ENCODE results near the gene HEG1. TPM values are rescaled to one million over a fixed set of nuclear protein-coding genes. Genes with fewer than 3 reads are reported as not detected.

Gene HEG1
- total RNA-seq, 1 experiment from 2014 or later: 57.9 TPM

DNA sequence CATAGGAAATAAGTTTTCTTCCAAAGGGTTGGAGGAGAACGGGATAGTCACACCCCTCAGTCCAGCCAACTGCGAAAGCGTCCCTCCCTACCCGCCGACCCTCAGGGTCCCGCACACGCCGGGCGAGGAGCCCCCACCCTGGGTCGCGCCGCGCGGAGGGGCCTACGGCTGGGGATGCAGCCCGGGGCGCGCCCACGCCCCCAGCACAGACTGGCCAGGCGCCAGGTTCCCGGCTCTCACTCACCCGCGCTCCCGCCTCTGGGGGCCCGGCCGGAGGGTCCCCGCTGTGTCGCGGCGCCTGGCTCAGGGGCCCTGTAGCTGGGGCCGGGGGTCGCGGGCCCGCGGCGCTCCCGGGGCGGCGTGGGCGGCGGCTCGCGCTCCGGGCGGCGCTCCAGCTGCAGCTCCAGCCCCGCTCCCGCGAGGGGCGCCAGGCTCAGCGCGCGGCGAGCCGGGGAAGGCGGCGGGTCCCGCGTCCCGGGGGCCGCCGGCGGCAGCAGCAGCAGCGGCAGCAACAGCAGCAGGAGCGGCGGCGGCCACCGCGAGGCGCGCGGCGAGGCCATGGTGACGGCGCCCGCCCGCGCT is 375 bp downstream of the HEG1 start:
- peak overlapping the region; percentile 92 for H3K9ac ChIP-seq (ENCODE audit: low read length)
- H3K27me3 ChIP-seq (ENCODE audit: low read length): no peaks in the 10 kb centered on the region
- H4K20me1 ChIP-seq (ENCODE audit: insufficient read depth, low read depth, low read length): peaks cover 8% of the 10 kb centered on the region; the same call in 1 of the 2 replicates
- peaks cover 50% of the 10 kb centered on the region for H3K79me2 ChIP-seq (ENCODE audit: low read length)
- peak overlapping the region; percentile 64 for H3K4me2 ChIP-seq (ENCODE audit: low read depth, low read length, poor library complexity, severe bottlenecking)
- DNase-seq: peak; percentile 66
- peak overlapping the region; percentile 88 for H3K27ac ChIP-seq (ENCODE audit: low read length)
- peak overlapping the region; percentile 83 for H3K4me3 ChIP-seq (ENCODE audit: low read length)
- peaks cover 17% of the 10 kb centered on the region; the same call in 1 of the 2 replicates for H3K36me3 ChIP-seq (ENCODE audit: insufficient read depth, low read length)
- H3K9me2 ChIP-seq (replicated peaks; ENCODE audit: insufficient read depth, low read length): no peaks in the 10 kb centered on the region
- no peaks in the 10 kb centered on the region for H3K9me3 ChIP-seq (ENCODE audit: low read length)
- peaks cover 61% of the 10 kb centered on the region for H3K4me1 ChIP-seq (ENCODE audit: low read length)
- H2AFZ ChIP-seq (ENCODE audit: low read length): no peak overlapping the region

DNA sequence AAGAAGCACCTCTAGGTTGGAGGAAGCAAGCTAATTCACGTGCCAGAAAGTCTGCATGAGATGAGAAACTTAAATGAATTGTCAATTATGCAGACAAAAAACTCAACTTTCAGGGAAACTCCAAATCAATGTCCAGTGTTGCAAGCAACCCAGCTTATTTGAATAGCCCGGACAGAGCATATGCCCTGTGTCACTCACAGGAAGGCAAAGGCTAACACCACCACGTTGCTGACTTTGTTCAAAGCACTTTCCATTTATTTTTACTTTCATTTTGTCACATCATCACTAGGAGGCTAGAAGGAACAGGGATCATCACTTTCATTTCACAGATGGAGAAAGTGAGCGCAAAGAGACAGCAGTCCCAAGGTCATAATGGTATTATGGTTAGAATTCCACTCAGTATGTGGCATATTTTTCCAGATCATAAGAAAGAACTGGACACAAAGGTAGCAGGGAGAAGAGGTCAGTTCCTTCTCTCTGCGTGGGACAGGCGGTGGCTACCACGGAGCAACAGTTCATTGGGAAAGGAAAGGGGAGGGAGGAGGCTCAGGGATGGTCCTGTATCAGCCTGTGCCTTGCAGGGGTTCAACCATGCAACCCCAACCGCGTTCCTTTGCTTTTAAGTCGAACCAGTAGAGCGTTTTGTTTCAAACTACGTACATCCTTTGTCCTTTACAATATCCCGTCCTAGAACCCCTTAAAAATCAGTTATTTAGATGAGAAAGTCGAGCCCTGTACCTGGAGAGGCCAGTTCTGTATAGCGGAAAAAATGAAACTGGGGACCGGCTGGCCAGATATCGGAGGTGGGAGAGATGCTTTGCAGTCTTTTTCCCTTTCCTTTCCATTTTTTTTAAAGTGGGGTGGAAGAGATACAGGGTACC is 1.1 kb downstream of the HEG1 start:
- Histone ChIP-seq H3K27me3 (ENCODE audit: low read length) (no peaks in the 10 kb centered on the region), H3K9ac (ENCODE audit: low read length) (peak overlapping the region; percentile 92), H3K9me3 (ENCODE audit: low read length) (no peaks in the 10 kb centered on the region), H3K9me2 (replicated peaks; ENCODE audit: insufficient read depth, low read length) (no peaks in the 10 kb centered on the region), H3K27ac (ENCODE audit: low read length) (peak overlapping the region; percentile 88), H3K4me1 (ENCODE audit: low read length) (peaks cover 59% of the 10 kb centered on the region), H3K36me3 (ENCODE audit: insufficient read depth, low read length) (peaks cover 20% of the 10 kb centered on the region; the same call in 1 of the 2 replicates), H3K79me2 (ENCODE audit: low read length) (peaks cover 57% of the 10 kb centered on the region), H3K4me3 (ENCODE audit: low read length) (peak overlapping the region; percentile 83), H3K4me2 (ENCODE audit: low read depth, low read length, poor library complexity, severe bottlenecking) (peak overlapping the region; percentile 64), H4K20me1 (ENCODE audit: insufficient read depth, low read depth, low read length) (peaks cover 8% of the 10 kb centered on the region; the same call in 1 of the 2 replicates), H2AFZ (ENCODE audit: low read length) (no peak overlapping the region)
- peak; percentile 71 for DNase-seq

DNA sequence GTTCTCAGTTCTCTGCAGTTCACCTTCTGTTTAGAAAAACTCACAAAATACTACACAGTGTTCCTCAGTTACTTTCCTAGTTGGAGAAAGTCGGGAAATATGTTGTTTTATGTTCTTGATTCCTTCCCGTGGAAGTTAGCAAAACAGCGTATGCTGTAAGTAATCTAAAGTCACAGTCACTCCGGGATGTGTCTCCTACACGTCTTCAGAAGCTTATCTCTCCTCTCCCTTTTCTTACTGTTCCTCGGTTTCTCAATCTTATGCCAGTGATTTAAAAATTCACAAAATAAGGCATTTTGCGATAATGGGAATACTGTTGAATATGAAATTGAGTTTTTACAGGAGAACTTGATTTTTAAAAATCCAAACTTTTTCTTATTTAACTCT is 1.7 kb downstream of the HEG1 start:
- peaks cover 23% of the 10 kb centered on the region; the same call in 1 of the 2 replicates for H3K36me3 ChIP-seq (ENCODE audit: insufficient read depth, low read length)
- no peaks in the 10 kb centered on the region for H3K9me2 ChIP-seq (replicated peaks; ENCODE audit: insufficient read depth, low read length)
- H2AFZ ChIP-seq (ENCODE audit: low read length): no peak overlapping the region
- H3K4me3 ChIP-seq (ENCODE audit: low read length): peak overlapping the region; percentile 83
- H3K27me3 ChIP-seq (ENCODE audit: low read length): no peaks in the 10 kb centered on the region
- peak overlapping the region; percentile 88 for H3K27ac ChIP-seq (ENCODE audit: low read length)
- peaks cover 60% of the 10 kb centered on the region for H3K4me1 ChIP-seq (ENCODE audit: low read length)
- peaks cover 64% of the 10 kb centered on the region for H3K79me2 ChIP-seq (ENCODE audit: low read length)
- no peaks in the 10 kb centered on the region for H3K9me3 ChIP-seq (ENCODE audit: low read length)
- DNase-seq: no peak
- peak overlapping the region; percentile 64 for H3K4me2 ChIP-seq (ENCODE audit: low read depth, low read length, poor library complexity, severe bottlenecking)
- H4K20me1 ChIP-seq (ENCODE audit: insufficient read depth, low read depth, low read length): peaks cover 12% of the 10 kb centered on the region; the same call in 1 of the 2 replicates
- peak overlapping the region; percentile 92 for H3K9ac ChIP-seq (ENCODE audit: low read length)

DNA sequence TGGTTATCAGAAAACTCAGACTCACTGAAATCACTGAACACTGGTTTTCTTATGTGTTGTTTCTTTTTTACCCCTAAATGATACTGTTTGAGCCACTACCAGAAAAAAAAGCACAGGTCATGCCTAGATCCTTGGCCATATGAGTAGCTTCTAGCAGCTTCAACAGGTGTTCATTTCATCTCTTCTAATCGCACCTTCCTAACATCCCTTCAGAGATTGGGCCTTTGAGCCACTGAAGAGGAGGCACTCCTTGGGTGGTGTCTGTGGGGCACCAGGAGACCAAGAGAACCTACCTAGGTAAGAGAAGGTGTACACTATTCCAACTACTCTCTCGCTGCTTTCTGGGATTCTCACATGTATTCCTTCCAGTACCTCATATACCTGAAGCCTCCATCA is 2.5 kb downstream of the HEG1 start:
- peaks cover 13% of the 10 kb centered on the region; the same call in 1 of the 2 replicates for H4K20me1 ChIP-seq (ENCODE audit: insufficient read depth, low read depth, low read length)
- H3K27me3 ChIP-seq (ENCODE audit: low read length): no peaks in the 10 kb centered on the region
- H3K9me2 ChIP-seq (replicated peaks; ENCODE audit: insufficient read depth, low read length): no peaks in the 10 kb centered on the region
- H3K79me2 ChIP-seq (ENCODE audit: low read length): peaks cover 71% of the 10 kb centered on the region
- DNase-seq: no peak
- H2AFZ ChIP-seq (ENCODE audit: low read length): no peak overlapping the region
- H3K9ac ChIP-seq (ENCODE audit: low read length): peak overlapping the region; percentile 92
- H3K9me3 ChIP-seq (ENCODE audit: low read length): no peaks in the 10 kb centered on the region
- H3K4me3 ChIP-seq (ENCODE audit: low read length): peak overlapping the region; percentile 83
- peaks cover 23% of the 10 kb centered on the region; the same call in 1 of the 2 replicates for H3K36me3 ChIP-seq (ENCODE audit: insufficient read depth, low read length)
- peaks cover 68% of the 10 kb centered on the region for H3K4me1 ChIP-seq (ENCODE audit: low read length)
- H3K27ac ChIP-seq (ENCODE audit: low read length): peak overlapping the region; percentile 88
- peak overlapping the region; percentile 64 for H3K4me2 ChIP-seq (ENCODE audit: low read depth, low read length, poor library complexity, severe bottlenecking)

DNA sequence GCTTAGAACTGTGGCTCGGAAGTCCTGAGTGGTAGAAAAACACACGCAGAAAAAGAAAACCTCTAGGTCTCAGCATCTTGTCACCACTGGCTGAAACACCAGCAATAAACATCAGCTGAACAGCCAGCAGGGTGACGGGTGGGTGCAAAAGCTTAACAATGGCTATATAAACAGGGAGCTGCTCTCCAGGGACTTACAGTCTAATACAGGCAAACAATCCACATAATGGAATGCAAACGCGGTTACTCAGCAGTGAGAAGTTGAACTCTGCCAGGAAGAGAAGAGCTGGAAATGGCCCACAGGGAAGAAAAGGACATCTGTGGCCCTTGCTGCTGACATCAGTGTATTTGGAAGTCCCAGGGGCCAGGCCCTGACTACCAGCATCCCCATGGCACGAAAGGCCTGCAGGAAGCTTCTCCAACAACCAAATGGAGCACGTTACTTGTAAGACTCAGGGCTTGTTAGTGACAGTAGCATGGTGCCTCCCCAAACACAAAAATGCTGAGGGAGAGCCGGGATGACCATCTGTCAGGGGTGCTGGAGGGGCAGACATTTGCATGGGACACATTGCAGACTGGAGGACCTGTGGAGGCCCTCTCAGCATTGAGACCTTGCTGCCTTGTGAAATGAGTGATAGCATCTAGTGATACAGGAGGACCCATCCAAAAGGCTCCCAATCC is 3.0 kb downstream of the HEG1 start:
- H4K20me1 ChIP-seq (ENCODE audit: insufficient read depth, low read depth, low read length): peaks cover 13% of the 10 kb centered on the region; the same call in 1 of the 2 replicates
- no peaks in the 10 kb centered on the region for H3K27me3 ChIP-seq (ENCODE audit: low read length)
- DNase-seq: no peak
- peaks cover 73% of the 10 kb centered on the region for H3K4me1 ChIP-seq (ENCODE audit: low read length)
- peak overlapping the region; percentile 88 for H3K27ac ChIP-seq (ENCODE audit: low read length)
- no peaks in the 10 kb centered on the region for H3K9me3 ChIP-seq (ENCODE audit: low read length)
- H2AFZ ChIP-seq (ENCODE audit: low read length): no peak overlapping the region
- H3K36me3 ChIP-seq (ENCODE audit: insufficient read depth, low read length): peaks cover 28% of the 10 kb centered on the region; the same call in 1 of the 2 replicates
- peaks cover 76% of the 10 kb centered on the region for H3K79me2 ChIP-seq (ENCODE audit: low read length)
- peak overlapping the region; percentile 64 for H3K4me2 ChIP-seq (ENCODE audit: low read depth, low read length, poor library complexity, severe bottlenecking)
- H3K9ac ChIP-seq (ENCODE audit: low read length): peak overlapping the region; percentile 92
- peak overlapping the region; percentile 83 for H3K4me3 ChIP-seq (ENCODE audit: low read length)
- no peaks in the 10 kb centered on the region for H3K9me2 ChIP-seq (replicated peaks; ENCODE audit: insufficient read depth, low read length)

DNA sequence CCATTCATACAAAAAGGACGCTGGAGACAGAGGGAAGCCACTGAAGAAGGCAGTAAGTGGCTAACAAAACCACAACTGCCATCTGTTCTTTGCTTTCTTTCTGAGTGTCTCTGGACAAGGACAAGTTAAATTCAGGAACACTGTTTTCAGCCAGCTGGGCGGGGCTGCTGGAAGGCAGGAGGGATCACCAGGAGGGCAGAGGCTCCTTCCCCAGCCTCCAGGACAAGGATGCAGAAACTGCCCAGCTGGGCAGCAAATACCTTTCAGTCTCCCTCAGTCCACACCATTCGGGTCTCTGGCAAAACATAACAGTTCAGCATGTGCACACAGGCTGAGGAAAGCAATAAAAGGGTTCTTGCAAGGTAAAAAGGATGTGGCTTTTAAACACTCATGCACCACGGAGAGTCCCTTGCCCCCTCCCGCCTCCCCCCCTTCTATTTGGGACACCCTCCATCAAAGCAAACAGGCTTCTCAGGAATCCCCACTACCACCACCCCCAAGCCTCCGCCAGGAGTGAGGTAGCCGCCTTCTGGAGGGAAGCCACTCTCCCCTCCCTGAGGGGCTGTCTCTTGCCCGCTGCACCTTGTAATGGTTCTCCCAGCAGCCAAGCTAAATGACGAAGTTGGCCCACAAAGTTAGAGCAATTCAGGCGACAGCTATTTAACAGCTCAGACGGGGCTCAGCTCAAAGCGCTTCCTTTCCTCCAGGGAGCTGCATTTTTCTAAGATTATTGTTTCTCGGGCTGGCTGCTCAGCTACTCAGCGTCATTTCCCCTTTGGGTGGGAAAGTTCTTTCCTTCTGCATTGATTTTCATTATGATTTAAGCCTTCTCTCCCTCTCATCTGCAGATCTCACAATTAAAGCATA is 3.8 kb downstream of the HEG1 start:
- peak; percentile 66 for DNase-seq
- H3K9ac ChIP-seq (ENCODE audit: low read length): peak overlapping the region; percentile 92
- peaks cover 34% of the 10 kb centered on the region for H3K36me3 ChIP-seq (ENCODE audit: insufficient read depth, low read length)
- peak overlapping the region; percentile 64 for H3K4me2 ChIP-seq (ENCODE audit: low read depth, low read length, poor library complexity, severe bottlenecking)
- peaks cover 85% of the 10 kb centered on the region for H3K79me2 ChIP-seq (ENCODE audit: low read length)
- H3K9me3 ChIP-seq (ENCODE audit: low read length): no peaks in the 10 kb centered on the region
- peaks cover 81% of the 10 kb centered on the region for H3K4me1 ChIP-seq (ENCODE audit: low read length)
- H3K9me2 ChIP-seq (replicated peaks; ENCODE audit: insufficient read depth, low read length): no peaks in the 10 kb centered on the region
- peak overlapping the region; percentile 88 for H3K27ac ChIP-seq (ENCODE audit: low read length)
- H3K4me3 ChIP-seq (ENCODE audit: low read length): peak overlapping the region; percentile 83
- H4K20me1 ChIP-seq (ENCODE audit: insufficient read depth, low read depth, low read length): peaks cover 13% of the 10 kb centered on the region; the same call in 1 of the 2 replicates
- H2AFZ ChIP-seq (ENCODE audit: low read length): no peak overlapping the region
- no peaks in the 10 kb centered on the region for H3K27me3 ChIP-seq (ENCODE audit: low read length)

DNA sequence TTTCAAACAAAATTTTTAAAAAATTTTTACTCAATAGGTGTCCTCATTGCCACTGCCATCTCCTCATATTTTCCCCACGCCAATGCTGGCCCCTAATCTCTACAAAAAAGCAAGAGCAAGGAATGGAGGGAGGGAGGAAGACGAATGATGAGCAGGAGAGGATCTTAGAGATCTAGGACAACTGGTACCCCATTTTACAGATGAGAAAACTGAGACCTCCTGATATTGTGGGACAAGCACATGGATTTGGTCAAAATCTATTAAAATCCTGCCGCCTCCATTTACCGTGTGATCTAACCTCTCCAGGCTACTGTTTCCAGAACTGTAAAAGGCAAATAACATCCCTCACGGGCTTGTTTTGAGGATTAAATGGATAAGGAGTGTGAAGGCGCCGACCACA is 4.6 kb downstream of the HEG1 start:
- Histone ChIP-seq H4K20me1 (ENCODE audit: insufficient read depth, low read depth, low read length) (peaks cover 13% of the 10 kb centered on the region; the same call in 1 of the 2 replicates), H3K9me2 (replicated peaks; ENCODE audit: insufficient read depth, low read length) (no peaks in the 10 kb centered on the region), H3K27ac (ENCODE audit: low read length) (peak overlapping the region; percentile 88), H3K79me2 (ENCODE audit: low read length) (peaks cover 92% of the 10 kb centered on the region), H3K9me3 (ENCODE audit: low read length) (no peaks in the 10 kb centered on the region), H3K4me1 (ENCODE audit: low read length) (peaks cover 81% of the 10 kb centered on the region), H2AFZ (ENCODE audit: low read length) (no peak overlapping the region), H3K4me2 (ENCODE audit: low read depth, low read length, poor library complexity, severe bottlenecking) (peak overlapping the region; percentile 64), H3K36me3 (ENCODE audit: insufficient read depth, low read length) (peaks cover 36% of the 10 kb centered on the region), H3K27me3 (ENCODE audit: low read length) (no peaks in the 10 kb centered on the region), H3K4me3 (ENCODE audit: low read length) (no peak overlapping the region), H3K9ac (ENCODE audit: low read length) (peak overlapping the region; percentile 92; the same call in 1 of the 2 replicates)
- DNase-seq: no peak
